K562 (cell line): Measurements from ENCODE around the gene SLC4A2. TPM values are rescaled to one million over a fixed set of nuclear protein-coding genes. Genes with fewer than 3 reads are reported as not detected.

Source experiments
- CREBBP ChIP-seq: IDR thresholded peaks from one replicate; pipeline ENCODE4 v1.6.1; 2012; ENCODE audit warnings: low read depth, mild to moderate bottlenecking, control low read depth, inconsistent platforms, low read length
- GABPA ChIP-seq: fragments of 200-800 bp; sonication (Bioruptor generic); conservative IDR thresholded peaks from 2 replicates; pipeline ENCODE4 v1.6.1; 2016; ENCODE audit warnings: low read depth, missing genetic modification characterization, missing compliant biosample characterization
- HLTF ChIP-seq: fragments of 450-650 bp; IDR thresholded peaks from 2 replicates; pipeline ENCODE4 v1.6.1; 2016
- HNRNPL ChIP-seq: fragments of 200-400 bp; formaldehyde crosslinking; IDR thresholded peaks from 2 replicates; pipeline ENCODE4 v1.6.1; 2017; ENCODE audit warnings: low read depth, mild to moderate bottlenecking, low read length
- MAFF ChIP-seq: IDR thresholded peaks from 2 replicates; pipeline ENCODE4 v1.6.1; 2012; ENCODE audit warnings: low read length, improper control_type of control experiment
- MCM5 ChIP-seq: fragments of 450-650 bp; IDR thresholded peaks from 2 replicates; pipeline ENCODE4 v1.6.1; 2016; ENCODE audit warnings: low read depth
- MTF1 ChIP-seq: fragments of 250-450 bp; sonication (Bioruptor Pico); IDR thresholded peaks from 2 replicates; pipeline ENCODE4 v1.9.0; 2021; ENCODE audit warnings: moderate library complexity, mild to moderate bottlenecking, inconsistent platforms, borderline replicate concordance
- POLR2AphosphoS2 ChIP-seq: IDR thresholded peaks from 2 replicates; pipeline ENCODE4 v1.6.1; 2012; ENCODE audit warnings: low read length, improper control_type of control experiment
- POU5F1 ChIP-seq: fragments of 150-350 bp; IDR thresholded peaks from 2 replicates; pipeline ENCODE4 v1.6.1; 2014; ENCODE audit warnings: borderline replicate concordance, low read length, low read depth, mild to moderate bottlenecking; ENCODE audit not compliant: partially characterized antibody
- RFX1 ChIP-seq: fragments of 450-650 bp; IDR thresholded peaks from 2 replicates; pipeline ENCODE4 v1.6.1; 2016; ENCODE audit warnings: mild to moderate bottlenecking, moderate library complexity
- ZKSCAN8 ChIP-seq: fragments of 200-800 bp; sonication (Bioruptor generic); IDR thresholded peaks from 2 replicates; pipeline ENCODE4 v1.6.1; 2016; ENCODE audit warnings: missing genetic modification characterization, missing compliant biosample characterization
- ZNF146 ChIP-seq: IDR thresholded peaks from one replicate; pipeline ENCODE4 v1.6.1; 2018; ENCODE audit warnings: missing compliant biosample characterization; ENCODE audit not compliant: unreplicated experiment
- ZNF780A ChIP-seq: fragments of 250-450 bp; sonication (Bioruptor Pico); IDR thresholded peaks from 2 replicates; pipeline ENCODE4 v1.5.0; 2021; ENCODE audit warnings: mild to moderate bottlenecking
- ZZZ3 ChIP-seq: fragments of 450-650 bp; IDR thresholded peaks from 2 replicates; pipeline ENCODE4 v1.6.1; 2016; ENCODE audit warnings: antibody characterized with exemption, mild to moderate bottlenecking, moderate library complexity
- polyA plus RNA-seq, 8 experiments: library from polyadenylated mRNA; depleted of rRNA in 4 of 8; stranded (reverse) in 5 of 8; unstranded in 3 of 8; fragments of >200 nt; fragmentation: Nextera tagmentation in 2 of 8; fragmentation: Illumina TruSeq in 1 of 8; extraction: Ambion mirVana in 2 of 8; extraction: Trizol in 1 of 8; gene quantifications; 2 replicates each; pipeline versions ENCODE4 v1.2.1 to v1.2.3, GENCODE V29; 2011 to 2014; ENCODE audit warnings: inconsistent platforms in 1 of 8, missing spikeins in 1 of 8
- total RNA-seq, 7 experiments: library from RNA; depleted of rRNA in 6 of 7; stranded (reverse); fragments of >200 nt in 6 of 7; fragmentation: Illumina TruSeq in 2 of 7; extraction: Trizol in 2 of 7; gene quantifications; 2 replicates each; pipeline versions ENCODE4 v1.2.1 to v1.2.3, GENCODE V29; 2011 to 2021; ENCODE audit warnings: low replicate concordance in 1 of 7
- TF ChIP-seq, protein P1 (sequence below): fragments of 250-450 bp; sonication (Bioruptor Pico); IDR thresholded peaks from 2 replicates; pipeline ENCODE4 v1.5.0; 2021
- TF ChIP-seq, protein P2 (sequence below): fragments of 200-400 bp; formaldehyde crosslinking; IDR thresholded peaks from 2 replicates; pipeline ENCODE4 v1.6.1; 2017; ENCODE audit warnings: mild to moderate bottlenecking, low read depth, low read length, moderate library complexity
- TF ChIP-seq, protein P3 (sequence below), 2 experiments: fragments of 450-650 bp in 1 of 2; sonication (generic) in 1 of 2; formaldehyde crosslinking in 1 of 2; IDR thresholded peaks in 1 of 2; conservative IDR thresholded peaks in 1 of 2; 2 replicates each; pipeline versions ENCODE4 v1.6.1 to v1.8.1; 2016 to 2023; ENCODE audit warnings: mild to moderate bottlenecking in 2 of 2, moderate library complexity in 2 of 2, inconsistent platforms in 1 of 2, missing genetic modification reagents in 1 of 2
- TF ChIP-seq, protein P4 (sequence below): fragments of 450-650 bp; conservative IDR thresholded peaks from 2 replicates; pipeline ENCODE4 v1.6.1; 2016; ENCODE audit warnings: missing genetic modification characterization, low read depth, mild to moderate bottlenecking, control low read depth, missing compliant biosample characterization
- TF ChIP-seq, protein P5 (sequence below): IDR thresholded peaks from 2 replicates; pipeline ENCODE4 v1.6.1; 2011; ENCODE audit warnings: borderline replicate concordance, low read depth, mild to moderate bottlenecking, moderate library complexity, low read length; ENCODE audit not compliant: insufficient read depth, poor library complexity, severe bottlenecking

SLC4A2 gene
- total and polyA plus RNA-seq, 9 of the 15 experiments (the other 6 are each of a cell fraction or from before 2014, with no cell fraction given), result 11.4 to 375 (median 130) TPM

DNA sequence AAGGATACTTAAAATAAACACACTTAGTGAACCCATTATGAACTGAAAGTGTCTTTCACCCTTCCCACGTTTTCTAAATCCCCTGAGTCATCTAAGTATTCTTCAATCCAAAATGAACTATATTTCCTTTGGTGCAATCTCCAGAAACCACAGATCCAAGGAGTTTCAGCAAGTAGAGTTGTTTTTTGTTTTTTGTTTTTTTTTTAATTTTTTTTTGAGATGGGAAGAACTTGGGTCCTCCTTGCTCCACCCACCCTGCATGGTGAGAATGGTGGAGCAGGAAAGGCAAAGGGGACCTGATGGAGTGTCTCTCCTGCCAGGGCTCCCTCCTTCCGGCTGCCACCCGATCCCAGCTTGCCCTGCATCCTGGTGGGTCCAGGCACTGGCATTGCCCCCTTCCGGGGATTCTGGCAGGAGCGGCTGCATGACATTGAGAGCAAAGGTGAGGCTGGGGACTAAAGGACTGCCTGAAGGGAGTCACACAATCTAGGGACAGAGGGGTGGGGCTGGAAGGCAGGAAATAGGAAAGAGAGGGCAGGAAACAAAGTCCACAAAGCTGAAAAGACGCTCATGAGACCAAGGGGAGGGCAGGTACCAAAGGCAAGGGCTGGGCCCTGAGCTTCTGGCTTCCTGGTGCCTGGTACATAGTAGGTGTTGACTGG is 47.2 kb upstream of the SLC4A2 start (continued):
- TF ChIP-seq MAFF (peak; percentile 38; the same call in 1 of the 2 replicates), HLTF (0 out of 2 replicates have a peak, but pooled peaks have one; percentile 13), GABPA (tag) (no peak), MCM5 (no peak), RFX1 (no peak), ZNF780A (CRISPR knock-in tag) (no peak), POU5F1 (no peak), MTF1 (CRISPR knock-in tag) (no peak), ZNF146 (no peak), CREBBP (no peak), HNRNPL (no peak), ZZZ3 (no peak), ZKSCAN8 (no peak), POLR2AphosphoS2 (0 out of 2 replicates have a peak, but pooled peaks have one; percentile 28)
- TF ChIP-seq, protein P1, sequence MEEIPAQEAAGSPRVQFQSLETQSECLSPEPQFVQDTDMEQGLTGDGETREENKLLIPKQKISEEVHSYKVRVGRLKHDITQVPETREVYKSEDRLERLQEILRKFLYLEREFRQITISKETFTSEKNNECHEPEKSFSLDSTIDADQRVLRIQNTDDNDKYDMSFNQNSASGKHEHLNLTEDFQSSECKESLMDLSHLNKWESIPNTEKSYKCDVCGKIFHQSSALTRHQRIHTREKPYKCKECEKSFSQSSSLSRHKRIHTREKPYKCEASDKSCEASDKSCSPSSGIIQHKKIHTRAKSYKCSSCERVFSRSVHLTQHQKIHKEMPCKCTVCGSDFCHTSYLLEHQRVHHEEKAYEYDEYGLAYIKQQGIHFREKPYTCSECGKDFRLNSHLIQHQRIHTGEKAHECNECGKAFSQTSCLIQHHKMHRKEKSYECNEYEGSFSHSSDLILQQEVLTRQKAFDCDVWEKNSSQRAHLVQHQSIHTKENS, result no peak
- TF ChIP-seq, protein P2, sequence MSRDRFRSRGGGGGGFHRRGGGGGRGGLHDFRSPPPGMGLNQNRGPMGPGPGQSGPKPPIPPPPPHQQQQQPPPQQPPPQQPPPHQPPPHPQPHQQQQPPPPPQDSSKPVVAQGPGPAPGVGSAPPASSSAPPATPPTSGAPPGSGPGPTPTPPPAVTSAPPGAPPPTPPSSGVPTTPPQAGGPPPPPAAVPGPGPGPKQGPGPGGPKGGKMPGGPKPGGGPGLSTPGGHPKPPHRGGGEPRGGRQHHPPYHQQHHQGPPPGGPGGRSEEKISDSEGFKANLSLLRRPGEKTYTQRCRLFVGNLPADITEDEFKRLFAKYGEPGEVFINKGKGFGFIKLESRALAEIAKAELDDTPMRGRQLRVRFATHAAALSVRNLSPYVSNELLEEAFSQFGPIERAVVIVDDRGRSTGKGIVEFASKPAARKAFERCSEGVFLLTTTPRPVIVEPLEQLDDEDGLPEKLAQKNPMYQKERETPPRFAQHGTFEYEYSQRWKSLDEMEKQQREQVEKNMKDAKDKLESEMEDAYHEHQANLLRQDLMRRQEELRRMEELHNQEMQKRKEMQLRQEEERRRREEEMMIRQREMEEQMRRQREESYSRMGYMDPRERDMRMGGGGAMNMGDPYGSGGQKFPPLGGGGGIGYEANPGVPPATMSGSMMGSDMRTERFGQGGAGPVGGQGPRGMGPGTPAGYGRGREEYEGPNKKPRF, result no peak
- TF ChIP-seq, protein P3, sequence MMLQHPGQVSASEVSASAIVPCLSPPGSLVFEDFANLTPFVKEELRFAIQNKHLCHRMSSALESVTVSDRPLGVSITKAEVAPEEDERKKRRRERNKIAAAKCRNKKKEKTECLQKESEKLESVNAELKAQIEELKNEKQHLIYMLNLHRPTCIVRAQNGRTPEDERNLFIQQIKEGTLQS (IDR thresholded peaks at IDR 0.05), result no peak
- TF ChIP-seq, protein P3 (CRISPR knock-in tag; conservative IDR thresholded peaks at IDR 0.05), result no peak
- TF ChIP-seq, protein P4, sequence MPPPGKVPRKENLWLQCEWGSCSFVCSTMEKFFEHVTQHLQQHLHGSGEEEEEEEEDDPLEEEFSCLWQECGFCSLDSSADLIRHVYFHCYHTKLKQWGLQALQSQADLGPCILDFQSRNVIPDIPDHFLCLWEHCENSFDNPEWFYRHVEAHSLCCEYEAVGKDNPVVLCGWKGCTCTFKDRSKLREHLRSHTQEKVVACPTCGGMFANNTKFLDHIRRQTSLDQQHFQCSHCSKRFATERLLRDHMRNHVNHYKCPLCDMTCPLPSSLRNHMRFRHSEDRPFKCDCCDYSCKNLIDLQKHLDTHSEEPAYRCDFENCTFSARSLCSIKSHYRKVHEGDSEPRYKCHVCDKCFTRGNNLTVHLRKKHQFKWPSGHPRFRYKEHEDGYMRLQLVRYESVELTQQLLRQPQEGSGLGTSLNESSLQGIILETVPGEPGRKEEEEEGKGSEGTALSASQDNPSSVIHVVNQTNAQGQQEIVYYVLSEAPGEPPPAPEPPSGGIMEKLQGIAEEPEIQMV (tag), result no peak
- TF ChIP-seq, protein P5, sequence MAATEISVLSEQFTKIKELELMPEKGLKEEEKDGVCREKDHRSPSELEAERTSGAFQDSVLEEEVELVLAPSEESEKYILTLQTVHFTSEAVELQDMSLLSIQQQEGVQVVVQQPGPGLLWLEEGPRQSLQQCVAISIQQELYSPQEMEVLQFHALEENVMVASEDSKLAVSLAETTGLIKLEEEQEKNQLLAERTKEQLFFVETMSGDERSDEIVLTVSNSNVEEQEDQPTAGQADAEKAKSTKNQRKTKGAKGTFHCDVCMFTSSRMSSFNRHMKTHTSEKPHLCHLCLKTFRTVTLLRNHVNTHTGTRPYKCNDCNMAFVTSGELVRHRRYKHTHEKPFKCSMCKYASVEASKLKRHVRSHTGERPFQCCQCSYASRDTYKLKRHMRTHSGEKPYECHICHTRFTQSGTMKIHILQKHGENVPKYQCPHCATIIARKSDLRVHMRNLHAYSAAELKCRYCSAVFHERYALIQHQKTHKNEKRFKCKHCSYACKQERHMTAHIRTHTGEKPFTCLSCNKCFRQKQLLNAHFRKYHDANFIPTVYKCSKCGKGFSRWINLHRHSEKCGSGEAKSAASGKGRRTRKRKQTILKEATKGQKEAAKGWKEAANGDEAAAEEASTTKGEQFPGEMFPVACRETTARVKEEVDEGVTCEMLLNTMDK, result no peak
